RWPE2 (cell line): Measurements from ENCODE around the gene LRRC37B.

Experiments
- ATAC-seq: fragments of 200-7000 bp; cut with Tn5 transposase; 3 replicates; pipeline ENCODE4 v1.9.1; 2021; ENCODE audit warnings: low read depth
- DNase-seq: peaks from one replicate; pipeline ENCODE4 v3.0.0-alpha.2; 2020; ENCODE audit warnings: low spot score
- H3K27ac ChIP-seq: fragments of 450-650 bp; 2 replicates; pipeline ENCODE4 v1.5.1; 2017; ENCODE audit warnings: mild to moderate bottlenecking; ENCODE audit not compliant: poor library complexity, severe bottlenecking
- H3K27me3 ChIP-seq: fragments of 250-450 bp; sonication (Bioruptor Pico); 2 replicates; pipeline ENCODE4 v1.5.1; 2021; ENCODE audit warnings: mild to moderate bottlenecking, moderate library complexity; ENCODE audit not compliant: insufficient read depth, poor library complexity, severe bottlenecking
- H3K36me3 ChIP-seq: fragments of 250-450 bp; sonication (Bioruptor Pico); 2 replicates; pipeline ENCODE4 v1.5.1; 2020; ENCODE audit warnings: low read depth, mild to moderate bottlenecking, moderate library complexity
- H3K4me1 ChIP-seq: fragments of 250-450 bp; sonication (Bioruptor Pico); 2 replicates; pipeline ENCODE4 v1.5.1; 2021; ENCODE audit warnings: mild to moderate bottlenecking, moderate library complexity; ENCODE audit not compliant: insufficient read depth, poor library complexity, severe bottlenecking
- H3K4me3 ChIP-seq: fragments of 250-450 bp; sonication (Bioruptor Pico); 2 replicates; pipeline ENCODE4 v1.5.1; 2021; ENCODE audit warnings: mild to moderate bottlenecking, moderate library complexity; ENCODE audit not compliant: severe bottlenecking
- H3K9me3 ChIP-seq: fragments of 250-450 bp; sonication (Bioruptor Pico); 2 replicates; pipeline ENCODE4 v1.5.1; 2021; ENCODE audit warnings: mild to moderate bottlenecking, moderate library complexity; ENCODE audit not compliant: severe bottlenecking
- TF ChIP-seq, protein P1 (sequence below): fragments of 450-650 bp; IDR thresholded peaks from one replicate; pipeline ENCODE4 v1.5.1; 2017; ENCODE audit warnings: mild to moderate bottlenecking, moderate library complexity; ENCODE audit not compliant: poor library complexity, severe bottlenecking

The LRRC37B gene

DNA sequence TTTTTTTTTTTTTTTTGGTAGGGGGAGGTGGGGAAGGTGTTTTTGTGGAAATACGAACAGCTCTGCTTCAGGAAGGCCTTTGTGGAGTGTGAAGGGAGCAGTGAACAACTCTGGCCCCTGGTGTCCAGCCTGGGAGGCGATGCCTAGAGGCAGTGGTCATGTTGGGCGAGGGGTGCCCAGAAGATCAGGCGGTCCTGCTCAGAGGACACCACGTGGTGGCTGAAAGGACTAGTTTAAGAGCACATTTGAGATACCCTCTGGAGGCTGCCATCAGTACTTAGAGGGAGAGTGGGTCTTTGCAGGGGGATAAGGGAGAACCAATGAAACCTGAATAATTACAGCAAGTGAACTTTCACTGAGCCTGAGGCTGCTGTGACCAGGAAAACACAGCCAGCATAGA lies 95.0 kb downstream of the LRRC37B start:
- ATAC-seq (no peak), DNase-seq (no peak)
- no peaks in the 10 kb centered on the region for H3K4me1 ChIP-seq
- no peaks in the 10 kb centered on the region for H3K27me3 ChIP-seq
- no peak overlapping the region for H3K4me3 ChIP-seq
- H3K27ac ChIP-seq: no peak overlapping the region
- no peaks in the 10 kb centered on the region for H3K36me3 ChIP-seq
- no peaks in the 10 kb centered on the region for H3K9me3 ChIP-seq
- TF ChIP-seq, protein P1, sequence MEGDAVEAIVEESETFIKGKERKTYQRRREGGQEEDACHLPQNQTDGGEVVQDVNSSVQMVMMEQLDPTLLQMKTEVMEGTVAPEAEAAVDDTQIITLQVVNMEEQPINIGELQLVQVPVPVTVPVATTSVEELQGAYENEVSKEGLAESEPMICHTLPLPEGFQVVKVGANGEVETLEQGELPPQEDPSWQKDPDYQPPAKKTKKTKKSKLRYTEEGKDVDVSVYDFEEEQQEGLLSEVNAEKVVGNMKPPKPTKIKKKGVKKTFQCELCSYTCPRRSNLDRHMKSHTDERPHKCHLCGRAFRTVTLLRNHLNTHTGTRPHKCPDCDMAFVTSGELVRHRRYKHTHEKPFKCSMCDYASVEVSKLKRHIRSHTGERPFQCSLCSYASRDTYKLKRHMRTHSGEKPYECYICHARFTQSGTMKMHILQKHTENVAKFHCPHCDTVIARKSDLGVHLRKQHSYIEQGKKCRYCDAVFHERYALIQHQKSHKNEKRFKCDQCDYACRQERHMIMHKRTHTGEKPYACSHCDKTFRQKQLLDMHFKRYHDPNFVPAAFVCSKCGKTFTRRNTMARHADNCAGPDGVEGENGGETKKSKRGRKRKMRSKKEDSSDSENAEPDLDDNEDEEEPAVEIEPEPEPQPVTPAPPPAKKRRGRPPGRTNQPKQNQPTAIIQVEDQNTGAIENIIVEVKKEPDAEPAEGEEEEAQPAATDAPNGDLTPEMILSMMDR: no peak

DNA sequence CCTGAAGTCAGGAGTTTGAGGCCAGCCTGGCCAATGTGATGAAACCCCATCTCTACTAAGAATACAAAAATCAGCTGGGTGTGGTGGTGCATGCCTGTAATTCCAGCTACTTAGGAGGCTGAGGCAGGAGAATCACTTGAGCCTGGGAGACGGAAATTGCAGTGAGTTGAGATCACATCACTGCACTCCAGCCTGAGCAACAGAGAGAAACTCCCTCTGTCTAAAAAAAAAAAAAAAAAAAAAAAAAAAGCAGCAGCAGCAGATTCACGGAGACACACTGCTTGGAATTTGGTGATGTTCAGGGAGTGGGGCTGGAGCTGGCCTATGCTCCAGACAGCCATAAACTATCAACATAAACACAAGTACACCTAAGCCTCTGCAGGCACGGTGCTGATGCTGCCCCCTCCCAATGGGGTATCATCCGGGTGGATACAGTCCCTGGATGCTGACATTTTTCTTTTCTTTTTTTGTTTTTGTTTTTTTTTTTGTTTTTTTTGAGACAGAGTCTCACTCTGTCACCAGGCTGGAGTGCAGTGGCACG lies 95.5 kb downstream of the LRRC37B start:
- Histone ChIP-seq H3K4me1 (no peaks in the 10 kb centered on the region), H3K27me3 (no peaks in the 10 kb centered on the region), H3K4me3 (no peak overlapping the region), H3K36me3 (no peaks in the 10 kb centered on the region), H3K27ac (no peak overlapping the region), H3K9me3 (no peaks in the 10 kb centered on the region)
- ATAC-seq (no peak), DNase-seq (no peak)
- TF ChIP-seq, protein P1: no peak
